ENCODE data around the gene SVOP.
"Not testable (repeated sequence)": the region's sequence is repeated elsewhere in the genome, so short reads cannot be mapped to it uniquely, and the experiment has no call there.

SVOP gene

GRCh38 chr12:108879615-108880254, 141.1 kb downstream of the SVOP start, which contains the start of gene DAO:
Gene DAO, plus strand, starts transcription at chr12:108880092. Its CDS starts 4,915 bp downstream, at chr12:108885007.
- no peak for FAIRE-seq

GRCh38 chr12:108876550-108876949, 144.3 kb downstream of the SVOP start:
- no peak for FAIRE-seq

GRCh38 chr12:108875682-108876361, 145.0 kb downstream of the SVOP start:
- no peak for FAIRE-seq

GRCh38 chr12:108875280-108875679, 145.6 kb downstream of the SVOP start:
- FAIRE-seq, result no peak

- FAIRE-seq, result no peak
Observed at GRCh38 chr12:108868781-108869180, 152.1 kb downstream of the SVOP start.

GRCh38 chr12:108866083-108866482, 154.8 kb downstream of the SVOP start:
- FAIRE-seq, result not testable (repeated sequence)

- FAIRE-seq, result no peak
Observed at GRCh38 chr12:108865169-108865568, 155.7 kb downstream of the SVOP start.

- FAIRE-seq, result no peak
Observed at GRCh38 chr12:108862588-108862959, 158.3 kb downstream of the SVOP start.

GRCh38 chr12:108861878-108862587, 158.8 kb downstream of the SVOP start:
- no peak for FAIRE-seq

GRCh38 chr12:108860443-108860842, 160.4 kb downstream of the SVOP start:
- no peak for FAIRE-seq

GRCh38 chr12:108859923-108860291, 161.0 kb downstream of the SVOP start:
- FAIRE-seq, result no peak

GRCh38 chr12:108859141-108859922, 161.5 kb downstream of the SVOP start:
- not testable (repeated sequence) for FAIRE-seq

GRCh38 chr12:108858311-108859074, 162.4 kb downstream of the SVOP start:
- FAIRE-seq, result no peak

Measured in TTC549 (cell line).